Measurements from ENCODE around the gene CDK10.
"Not testable (repeated sequence)": the region's sequence is repeated elsewhere in the genome, so short reads cannot be mapped to it uniquely, and the experiment has no call there.

Gene CDK10

GRCh38 chr16:89686520-89687091, at the start of gene CDK10:
TSS of gene CDK10 (plus strand) at chr16:89686689. CDS start at chr16:89686711, 22 bp downstream.
- peak; percentile 77 for DNase-seq (ENCODE audit: low read depth)

GRCh38 chr16:89637379-89637778, 49.1 kb upstream of the CDK10 start:
- no peak for DNase-seq (ENCODE audit: low read depth)

- no peak for DNase-seq (ENCODE audit: low read depth)
Measured at GRCh38 chr16:89638455-89638854, 48.0 kb upstream of the CDK10 start.

GRCh38 chr16:89639385-89639784, 47.1 kb upstream of the CDK10 start:
- DNase-seq (ENCODE audit: low read depth): no peak

GRCh38 chr16:89641458-89642119, 44.9 kb upstream of the CDK10 start:
- no peak for DNase-seq (ENCODE audit: low read depth)

GRCh38 chr16:89642574-89642973, 43.9 kb upstream of the CDK10 start:
- no peak for DNase-seq (ENCODE audit: low read depth)

- no peak for DNase-seq (ENCODE audit: low read depth)
Measured at GRCh38 chr16:89643769-89644300, 42.7 kb upstream of the CDK10 start.

- no peak for DNase-seq (ENCODE audit: low read depth)
Measured at GRCh38 chr16:89645122-89645521, 41.4 kb upstream of the CDK10 start.

GRCh38 chr16:89646270-89646669, 40.2 kb upstream of the CDK10 start:
- DNase-seq (ENCODE audit: low read depth): no peak

GRCh38 chr16:89646906-89647305, 39.6 kb upstream of the CDK10 start:
- DNase-seq (ENCODE audit: low read depth): no peak

- DNase-seq (ENCODE audit: low read depth): no peak
Measured at GRCh38 chr16:89651584-89651983, 34.9 kb upstream of the CDK10 start.

GRCh38 chr16:89653656-89654295, 32.7 kb upstream of the CDK10 start:
- DNase-seq (ENCODE audit: low read depth): no peak

- DNase-seq (ENCODE audit: low read depth): no peak
Measured at GRCh38 chr16:89655062-89655643, 31.3 kb upstream of the CDK10 start.

GRCh38 chr16:89656435-89657121, 29.9 kb upstream of the CDK10 start:
- no peak for DNase-seq (ENCODE audit: low read depth)

GRCh38 chr16:89657442-89658220, 28.9 kb upstream of the CDK10 start, which contains the start of the genes CHMP1A and SPATA33:
TSS of gene CHMP1A (minus strand) at chr16:89657708. CDS start at chr16:89657588, 120 bp downstream.
TSS of gene SPATA33 (plus strand) at chr16:89657836. CDS start at chr16:89657912, 76 bp downstream.
- DNase-seq (ENCODE audit: low read depth): peak; percentile 83

GRCh38 chr16:89658221-89658879, 28.1 kb upstream of the CDK10 start:
- DNase-seq (ENCODE audit: low read depth): no peak

- no peak for DNase-seq (ENCODE audit: low read depth)
Measured at GRCh38 chr16:89660146-89660545, 26.3 kb upstream of the CDK10 start.

GRCh38 chr16:89661215-89661614, 25.3 kb upstream of the CDK10 start:
- no peak for DNase-seq (ENCODE audit: low read depth)

GRCh38 chr16:89664238-89664637, 22.3 kb upstream of the CDK10 start:
- not testable (repeated sequence) for DNase-seq (ENCODE audit: low read depth)

GRCh38 chr16:89667000-89667399, 19.5 kb upstream of the CDK10 start:
- not testable (repeated sequence) for DNase-seq (ENCODE audit: low read depth)

GRCh38 chr16:89667633-89668032, 18.9 kb upstream of the CDK10 start:
- no peak for DNase-seq (ENCODE audit: low read depth)
